BLaER1 (cell line): ENCODE measurements around the gene TIGAR.

Source experiments
- H3K27ac ChIP-seq: shearing (Covaris generic); formaldehyde crosslinking; 2 replicates; pipeline ENCODE4 v1.8.1; 2022
- H3K27me3 ChIP-seq: shearing (Covaris generic); formaldehyde crosslinking; 2 replicates; pipeline ENCODE4 v1.8.1; 2022
- H3K36me3 ChIP-seq: shearing (Covaris generic); formaldehyde crosslinking; 2 replicates; pipeline ENCODE4 v1.8.1; 2022
- H3K4me1 ChIP-seq: shearing (Covaris generic); formaldehyde crosslinking; 2 replicates; pipeline ENCODE4 v1.8.1; 2022
- H3K4me2 ChIP-seq: shearing (Covaris generic); formaldehyde crosslinking; 2 replicates; pipeline ENCODE4 v1.8.1; 2022
- H3K4me3 ChIP-seq: shearing (Covaris generic); formaldehyde crosslinking; 2 replicates; pipeline ENCODE4 v1.8.1; 2022
- H3K9ac ChIP-seq: shearing (Covaris generic); formaldehyde crosslinking; 2 replicates; pipeline ENCODE4 v1.8.1; 2022
- H3K9me3 ChIP-seq: shearing (Covaris generic); formaldehyde crosslinking; 2 replicates; pipeline ENCODE4 v1.8.1; 2022
- H4K20me1 ChIP-seq: shearing (Covaris generic); formaldehyde crosslinking; 2 replicates; pipeline ENCODE4 v1.8.1; 2022
- Cebpa-rat ChIP-seq: shearing (Covaris generic); IDR thresholded peaks from 2 replicates; pipeline ENCODE4 v1.8.1; 2022

The TIGAR gene

GRCh38 chr12:4275870-4276301 is 45.1 kb upstream of the TIGAR start:
- Histone ChIP-seq H3K4me2 (no peak overlapping the region), H3K4me1 (peaks cover 30% of the 10 kb centered on the region), H3K9me3 (no peaks in the 10 kb centered on the region), H3K36me3 (no peaks in the 10 kb centered on the region), H3K27ac (no peak overlapping the region), H3K9ac (no peak overlapping the region), H4K20me1 (peaks cover 56% of the 10 kb centered on the region), H3K4me3 (no peak overlapping the region), H3K27me3 (peaks cover 87% of the 10 kb centered on the region)
- TF ChIP-seq Cebpa-rat = no peak

- peaks cover 48% of the 10 kb centered on the region for H4K20me1 ChIP-seq
- no peak overlapping the region for H3K4me3 ChIP-seq
- H3K9me3 ChIP-seq = no peaks in the 10 kb centered on the region
- no peak overlapping the region for H3K4me2 ChIP-seq
- H3K27me3 ChIP-seq = peaks cover 79% of the 10 kb centered on the region
- peaks cover 24% of the 10 kb centered on the region for H3K4me1 ChIP-seq
- H3K36me3 ChIP-seq = no peaks in the 10 kb centered on the region
- TF ChIP-seq Cebpa-rat = no peak
- no peak overlapping the region for H3K9ac ChIP-seq
- no peak overlapping the region for H3K27ac ChIP-seq
Measured at GRCh38 chr12:4276524-4277204, 44.3 kb upstream of the TIGAR start.

- H3K4me3 ChIP-seq = no peak overlapping the region
- H3K4me2 ChIP-seq = no peak overlapping the region
- no peaks in the 10 kb centered on the region for H3K9me3 ChIP-seq
- peaks cover 23% of the 10 kb centered on the region for H3K4me1 ChIP-seq
- no peaks in the 10 kb centered on the region for H3K36me3 ChIP-seq
- peaks cover 74% of the 10 kb centered on the region for H3K27me3 ChIP-seq
- no peak overlapping the region for H3K9ac ChIP-seq
- H3K27ac ChIP-seq = no peak overlapping the region
- peaks cover 45% of the 10 kb centered on the region for H4K20me1 ChIP-seq
- TF ChIP-seq Cebpa-rat = no peak
Measured at GRCh38 chr12:4277205-4277543, 43.8 kb upstream of the TIGAR start.

- Histone ChIP-seq H3K4me2 (no peak overlapping the region), H3K4me1 (peaks cover 16% of the 10 kb centered on the region), H3K27ac (no peak overlapping the region), H3K36me3 (no peaks in the 10 kb centered on the region), H3K4me3 (no peak overlapping the region), H3K9ac (no peak overlapping the region), H4K20me1 (peaks cover 38% of the 10 kb centered on the region), H3K27me3 (peaks cover 67% of the 10 kb centered on the region), H3K9me3 (no peaks in the 10 kb centered on the region)
- no peak for TF ChIP-seq Cebpa-rat
Measured at GRCh38 chr12:4277857-4278256, 43.2 kb upstream of the TIGAR start.

GRCh38 chr12:4278329-4279197 is 42.5 kb upstream of the TIGAR start:
- H3K27ac ChIP-seq = no peak overlapping the region
- H3K27me3 ChIP-seq = peaks cover 60% of the 10 kb centered on the region
- H3K9me3 ChIP-seq = no peaks in the 10 kb centered on the region
- H4K20me1 ChIP-seq = peaks cover 31% of the 10 kb centered on the region
- H3K4me1 ChIP-seq = peaks cover 10% of the 10 kb centered on the region
- no peak for TF ChIP-seq Cebpa-rat
- H3K4me3 ChIP-seq = no peak overlapping the region
- no peak overlapping the region for H3K9ac ChIP-seq
- no peak overlapping the region for H3K4me2 ChIP-seq
- no peaks in the 10 kb centered on the region for H3K36me3 ChIP-seq

GRCh38 chr12:4279198-4279690 is 41.8 kb upstream of the TIGAR start:
- Histone ChIP-seq H3K4me3 (no peak overlapping the region), H3K9ac (no peak overlapping the region), H3K9me3 (no peaks in the 10 kb centered on the region), H4K20me1 (peaks cover 24% of the 10 kb centered on the region), H3K4me1 (peaks cover 4% of the 10 kb centered on the region), H3K27ac (no peak overlapping the region), H3K36me3 (no peaks in the 10 kb centered on the region), H3K27me3 (peaks cover 53% of the 10 kb centered on the region), H3K4me2 (no peak overlapping the region)
- TF ChIP-seq Cebpa-rat = no peak

GRCh38 chr12:4280351-4281163 is 40.5 kb upstream of the TIGAR start:
- no peak overlapping the region for H3K4me3 ChIP-seq
- H3K27me3 ChIP-seq = peaks cover 40% of the 10 kb centered on the region
- H3K4me2 ChIP-seq = no peak overlapping the region
- H3K27ac ChIP-seq = no peak overlapping the region
- H3K36me3 ChIP-seq = no peaks in the 10 kb centered on the region
- peaks cover 12% of the 10 kb centered on the region for H4K20me1 ChIP-seq
- H3K4me1 ChIP-seq = no peaks in the 10 kb centered on the region
- H3K9me3 ChIP-seq = no peaks in the 10 kb centered on the region
- no peak overlapping the region for H3K9ac ChIP-seq
- TF ChIP-seq Cebpa-rat = no peak

- TF ChIP-seq Cebpa-rat = no peak
- H3K36me3 ChIP-seq = no peaks in the 10 kb centered on the region
- peaks cover 6% of the 10 kb centered on the region; the same call in 1 of the 2 replicates for H4K20me1 ChIP-seq
- H3K4me1 ChIP-seq = no peaks in the 10 kb centered on the region
- no peak overlapping the region for H3K27ac ChIP-seq
- H3K9ac ChIP-seq = no peak overlapping the region
- no peaks in the 10 kb centered on the region for H3K9me3 ChIP-seq
- H3K4me3 ChIP-seq = no peak overlapping the region
- no peak overlapping the region for H3K4me2 ChIP-seq
- H3K27me3 ChIP-seq = peaks cover 33% of the 10 kb centered on the region
Measured at GRCh38 chr12:4281173-4281654, 39.8 kb upstream of the TIGAR start.

- Histone ChIP-seq H3K27ac (no peak overlapping the region), H3K27me3 (peaks cover 23% of the 10 kb centered on the region; the same call in 1 of the 2 replicates), H3K4me3 (no peak overlapping the region), H3K9me3 (no peaks in the 10 kb centered on the region), H4K20me1 (no peaks in the 10 kb centered on the region), H3K36me3 (no peaks in the 10 kb centered on the region), H3K9ac (no peak overlapping the region), H3K4me2 (no peak overlapping the region), H3K4me1 (no peaks in the 10 kb centered on the region)
- TF ChIP-seq Cebpa-rat = no peak
Measured at GRCh38 chr12:4282103-4282891, 38.7 kb upstream of the TIGAR start.
